ENCODE results near the gene ABHD17C. TPM values are rescaled to one million over a fixed set of nuclear protein-coding genes. Genes with fewer than 3 reads are reported as not detected.

ABHD17C gene
- total RNA-seq, 1 donor: 0.84 TPM

- Histone ChIP-seq H3K4me1 (ENCODE audit: insufficient read depth, low read length) (peaks cover 28% of the 10 kb centered on the region), H3K27me3 (ENCODE audit: insufficient read depth, low read length) (no peaks in the 10 kb centered on the region), H3K4me3 (ENCODE audit: low read length) (no peak overlapping the region), H3K9me3 (ENCODE audit: low read depth, low read length) (no peaks in the 10 kb centered on the region)
These were observed 95.1 kb downstream of the ABHD17C start for GRCh38 chr15:80790236-80790635.

- H3K4me1 ChIP-seq (ENCODE audit: insufficient read depth, low read length): peaks cover 28% of the 10 kb centered on the region
- H3K4me3 ChIP-seq (ENCODE audit: low read length): no peak overlapping the region
- H3K27me3 ChIP-seq (ENCODE audit: insufficient read depth, low read length): no peaks in the 10 kb centered on the region
- H3K9me3 ChIP-seq (ENCODE audit: low read depth, low read length): no peaks in the 10 kb centered on the region
These were observed 95.9 kb downstream of the ABHD17C start for GRCh38 chr15:80791004-80791403.

DNA sequence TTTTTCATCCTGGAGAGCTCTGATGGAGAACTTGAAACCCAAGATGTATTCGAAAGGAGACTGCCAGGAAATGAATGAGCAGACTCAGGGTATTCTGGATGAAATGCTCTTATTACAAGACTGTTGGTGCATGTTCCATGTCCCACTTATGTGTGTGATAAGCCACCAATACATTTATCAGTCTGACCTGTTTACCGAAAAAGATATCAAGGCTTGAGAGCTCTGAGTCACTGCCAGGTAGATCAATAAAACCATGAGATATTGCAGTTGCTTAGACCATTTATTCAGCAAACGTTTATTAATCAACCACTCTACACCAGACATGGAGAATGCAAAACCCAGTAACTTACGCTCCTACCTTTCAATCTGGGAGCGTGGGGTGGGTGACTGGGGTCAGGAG lies 101.3 kb downstream of the ABHD17C start:
- H3K9me3 ChIP-seq (ENCODE audit: low read depth, low read length): no peaks in the 10 kb centered on the region
- H3K4me1 ChIP-seq (ENCODE audit: insufficient read depth, low read length): no peaks in the 10 kb centered on the region

DNA sequence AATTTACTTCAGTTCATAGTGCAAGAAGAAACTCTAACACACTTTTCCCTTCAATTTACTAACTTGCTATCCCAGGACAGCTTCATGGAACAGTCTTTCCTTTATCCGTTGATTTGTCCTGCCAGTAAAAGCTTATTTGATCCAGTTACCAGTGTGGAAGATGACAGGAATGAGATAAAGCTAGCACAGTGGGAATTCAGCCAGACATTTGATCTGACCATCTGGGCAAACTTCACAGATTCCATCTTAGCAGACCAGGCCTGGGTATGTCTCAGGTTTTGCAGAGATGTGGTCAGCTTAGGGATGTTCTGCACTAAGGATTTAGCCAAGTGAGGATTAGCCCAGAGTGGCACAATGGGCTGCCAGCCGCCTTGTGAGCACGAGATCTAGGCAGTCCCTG lies 103.8 kb downstream of the ABHD17C start:
- H3K4me3 ChIP-seq (ENCODE audit: low read length): no peak overlapping the region
- H3K9me3 ChIP-seq (ENCODE audit: low read depth, low read length): no peaks in the 10 kb centered on the region
- no peaks in the 10 kb centered on the region for H3K4me1 ChIP-seq (ENCODE audit: insufficient read depth, low read length)
- H3K27me3 ChIP-seq (ENCODE audit: insufficient read depth, low read length): no peaks in the 10 kb centered on the region

More for the DNA sequence above, 101.3 kb downstream of the ABHD17C start:
- Histone ChIP-seq H3K27me3 (ENCODE audit: insufficient read depth, low read length) (no peaks in the 10 kb centered on the region), H3K4me3 (ENCODE audit: low read length) (no peak overlapping the region)

- Histone ChIP-seq H3K27me3 (ENCODE audit: insufficient read depth, low read length) (no peaks in the 10 kb centered on the region), H3K4me1 (ENCODE audit: insufficient read depth, low read length) (no peaks in the 10 kb centered on the region), H3K4me3 (ENCODE audit: low read length) (no peak overlapping the region), H3K9me3 (ENCODE audit: low read depth, low read length) (no peaks in the 10 kb centered on the region)
These were observed 105.0 kb downstream of the ABHD17C start for GRCh38 chr15:80800067-80800466.

DNA sequence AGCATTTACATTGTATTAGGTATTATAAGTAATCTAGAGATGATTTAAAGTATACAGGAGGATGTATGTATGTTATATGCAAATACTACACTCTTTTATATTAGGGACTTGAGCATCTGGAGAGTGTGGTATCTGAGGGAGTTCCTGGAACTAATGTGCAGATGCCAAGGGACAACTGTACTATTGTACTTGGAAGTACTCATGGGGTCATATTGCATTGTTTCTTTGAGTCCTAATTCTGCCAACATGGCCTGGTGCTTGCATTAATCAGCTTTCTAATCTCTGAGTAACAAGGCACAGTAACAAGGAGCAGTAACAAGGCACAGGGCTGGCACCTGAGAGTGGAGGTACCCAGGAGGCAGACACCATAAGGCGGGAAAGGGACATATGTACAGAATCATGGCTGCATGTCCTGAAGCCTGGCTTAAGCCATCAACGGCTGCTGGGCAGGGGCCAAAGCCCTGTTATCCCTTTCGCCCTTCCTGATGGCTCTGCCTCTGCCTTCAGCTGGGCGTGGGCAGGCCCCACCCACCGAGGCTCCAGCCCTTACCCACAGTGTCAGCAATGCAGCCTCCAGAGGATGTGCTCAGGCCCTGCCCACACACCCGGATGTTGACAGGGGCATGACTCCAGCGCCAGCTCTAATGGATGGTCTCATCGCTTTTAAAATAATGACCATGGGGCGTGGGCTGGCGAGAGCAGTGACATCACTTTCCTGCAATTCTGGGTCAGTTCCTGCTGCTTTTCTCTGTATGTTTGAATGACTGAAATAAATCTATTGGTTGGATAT lies 107.0 kb downstream of the ABHD17C start:
- H3K9me3 ChIP-seq (ENCODE audit: low read depth, low read length): no peaks in the 10 kb centered on the region
- no peaks in the 10 kb centered on the region for H3K27me3 ChIP-seq (ENCODE audit: insufficient read depth, low read length)
- H3K4me3 ChIP-seq (ENCODE audit: low read length): no peak overlapping the region
- no peaks in the 10 kb centered on the region for H3K4me1 ChIP-seq (ENCODE audit: insufficient read depth, low read length)

GRCh38 chr15:80803580-80804525 lies 108.7 kb downstream of the ABHD17C start:
- Histone ChIP-seq H3K9me3 (ENCODE audit: low read depth, low read length) (no peaks in the 10 kb centered on the region), H3K4me3 (ENCODE audit: low read length) (no peak overlapping the region), H3K27me3 (ENCODE audit: insufficient read depth, low read length) (no peaks in the 10 kb centered on the region), H3K4me1 (ENCODE audit: insufficient read depth, low read length) (no peaks in the 10 kb centered on the region)

GRCh38 chr15:80804970-80805495 lies 109.9 kb downstream of the ABHD17C start:
- Histone ChIP-seq H3K4me1 (ENCODE audit: insufficient read depth, low read length) (no peaks in the 10 kb centered on the region), H3K4me3 (ENCODE audit: low read length) (no peak overlapping the region), H3K9me3 (ENCODE audit: low read depth, low read length) (no peaks in the 10 kb centered on the region), H3K27me3 (ENCODE audit: insufficient read depth, low read length) (no peaks in the 10 kb centered on the region)

Other genes starting within 250 kb of the ABHD17C start
- 0.21 TPM for gene CEMIP, start 84.1 kb downstream of the ABHD17C start, total RNA-seq

Data from mononuclear cell (primary cell).